IPS DF 4.7 (cell line): Measurements from ENCODE around the gene PAEP.

ENCODE experiments used
- DNase-seq: peaks from one replicate; pipeline ENCODE4 v3.0.0-alpha.2; 2013; ENCODE audit warnings: low spot score; ENCODE audit errors: extremely low read depth

PAEP gene

DNA sequence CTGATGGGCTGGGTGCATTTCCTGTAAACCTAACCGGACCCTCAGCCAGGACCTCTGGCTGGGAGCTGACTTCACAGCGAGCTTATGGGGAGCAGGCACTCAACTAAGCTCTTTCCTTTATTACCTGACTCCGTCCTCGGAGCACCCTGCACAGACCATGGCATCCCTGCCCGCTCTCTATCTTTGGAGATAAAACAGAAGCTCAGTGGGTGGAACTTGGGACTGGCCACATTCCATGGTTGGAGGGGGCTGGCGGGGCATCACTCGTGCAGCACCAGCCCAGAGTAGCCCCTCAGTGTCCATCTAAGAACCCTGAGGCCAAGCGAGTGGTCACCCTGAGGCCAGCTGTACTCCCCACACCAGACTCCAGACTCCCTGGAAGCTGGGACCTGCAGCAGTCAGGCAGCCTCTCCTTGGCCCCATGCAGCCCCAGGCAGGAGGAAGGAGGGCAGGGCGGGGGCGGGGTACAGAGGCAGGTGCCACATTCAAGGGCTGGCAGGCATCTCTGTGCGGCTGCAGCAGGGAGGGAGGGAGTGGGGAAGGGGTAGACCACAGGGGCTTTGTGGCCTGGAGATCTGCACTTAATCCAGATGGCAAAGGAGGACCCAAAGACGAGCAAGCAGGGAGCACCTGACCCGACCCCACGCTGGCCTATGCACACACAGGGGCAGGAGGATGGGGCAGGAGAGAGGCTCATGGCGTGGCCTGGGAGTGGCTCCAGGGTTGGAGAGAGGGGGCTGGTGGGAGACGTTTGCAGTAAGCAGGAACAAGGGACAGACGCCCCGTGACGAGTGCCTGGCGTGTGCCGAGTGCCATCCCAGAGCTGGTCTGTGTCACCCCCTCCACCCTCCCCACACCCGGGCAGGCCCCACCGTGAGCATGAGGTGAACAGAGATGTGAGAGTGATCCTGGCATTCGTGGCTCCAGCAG lies 51.7 kb downstream of the PAEP start:
- DNase-seq = no peak

DNA sequence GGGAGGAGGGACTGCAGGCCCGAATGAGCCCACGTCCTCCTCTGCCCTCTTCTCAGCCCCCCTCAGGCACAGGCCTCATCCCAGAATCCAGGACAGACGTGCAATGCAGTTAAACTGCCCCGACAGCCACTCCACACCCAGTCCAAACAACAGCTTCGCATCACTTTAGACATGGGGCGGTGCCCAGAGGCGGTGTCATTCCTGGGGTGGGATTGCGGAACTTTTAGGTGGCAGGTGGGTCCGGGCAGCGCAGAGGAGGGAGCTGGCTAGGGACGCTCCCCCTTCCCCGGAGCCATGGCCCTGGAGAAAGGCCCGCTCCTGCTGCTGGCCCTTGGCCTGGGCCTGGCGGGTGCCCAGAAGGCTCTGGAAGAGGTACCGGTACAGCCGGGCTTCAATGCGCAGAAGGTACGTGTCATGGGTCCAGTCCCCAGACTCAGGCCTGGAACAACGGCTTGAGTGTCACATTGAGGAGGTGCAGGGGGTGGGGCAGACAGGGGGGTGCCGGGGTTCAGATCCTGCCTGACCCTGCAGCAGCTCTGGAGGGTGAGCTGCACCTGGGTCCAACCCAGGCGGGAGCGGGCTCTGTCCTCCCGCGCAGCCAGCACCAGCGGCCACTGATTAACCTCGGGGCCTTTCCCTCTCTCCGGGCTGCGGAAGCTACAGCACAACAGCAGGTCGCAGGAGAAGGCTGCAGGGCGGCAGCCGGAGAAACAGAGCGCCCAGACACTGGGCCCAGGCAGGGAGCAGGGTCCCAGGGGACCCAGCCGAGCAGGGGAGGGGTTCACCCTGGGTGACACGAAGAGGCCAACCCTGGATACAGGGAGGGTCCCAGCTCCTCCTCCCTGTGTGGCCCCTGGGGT lies 52.6 kb downstream of the PAEP start:
- no peak for DNase-seq

DNA sequence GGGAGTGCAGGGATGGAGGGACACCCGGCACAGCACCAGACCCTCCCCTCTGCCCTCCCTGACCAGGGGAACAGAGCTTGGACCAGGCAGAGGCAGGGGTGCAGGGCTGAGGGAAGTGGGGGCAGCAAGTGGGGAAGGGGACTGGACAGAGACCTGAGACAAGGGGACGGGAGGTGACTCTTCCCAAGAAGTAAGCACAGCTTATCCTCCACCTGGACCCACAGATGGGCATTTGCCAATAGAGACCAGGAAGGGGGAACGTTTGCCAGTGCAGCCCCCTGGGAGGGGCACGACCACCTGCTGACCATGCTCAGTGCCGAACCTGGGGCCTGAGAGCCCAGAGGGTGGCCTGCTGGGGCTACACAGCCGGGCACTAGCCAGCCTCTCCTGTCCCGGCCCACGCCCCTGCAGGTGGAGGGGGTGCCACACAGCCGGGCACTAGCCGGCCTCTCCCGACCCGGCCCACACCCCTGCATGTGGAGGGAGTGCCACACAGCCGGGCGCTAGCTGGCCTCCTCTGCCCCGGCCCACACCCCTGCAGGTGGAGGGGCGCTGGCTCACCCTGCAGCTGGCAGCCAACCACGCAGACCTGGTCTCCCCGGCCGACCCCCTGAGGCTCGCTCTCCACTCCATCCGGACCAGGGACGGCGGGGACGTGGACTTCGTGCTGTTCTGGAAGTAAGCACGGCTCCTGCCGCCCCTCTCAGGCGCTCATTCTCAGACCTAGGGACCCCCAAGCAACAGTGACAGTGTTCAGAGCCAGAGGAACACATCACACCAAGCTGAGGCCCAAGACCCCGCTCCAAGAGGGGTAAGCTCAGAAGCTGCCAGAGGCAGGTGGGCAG lies 53.5 kb downstream of the PAEP start:
- DNase-seq = no peak

DNA sequence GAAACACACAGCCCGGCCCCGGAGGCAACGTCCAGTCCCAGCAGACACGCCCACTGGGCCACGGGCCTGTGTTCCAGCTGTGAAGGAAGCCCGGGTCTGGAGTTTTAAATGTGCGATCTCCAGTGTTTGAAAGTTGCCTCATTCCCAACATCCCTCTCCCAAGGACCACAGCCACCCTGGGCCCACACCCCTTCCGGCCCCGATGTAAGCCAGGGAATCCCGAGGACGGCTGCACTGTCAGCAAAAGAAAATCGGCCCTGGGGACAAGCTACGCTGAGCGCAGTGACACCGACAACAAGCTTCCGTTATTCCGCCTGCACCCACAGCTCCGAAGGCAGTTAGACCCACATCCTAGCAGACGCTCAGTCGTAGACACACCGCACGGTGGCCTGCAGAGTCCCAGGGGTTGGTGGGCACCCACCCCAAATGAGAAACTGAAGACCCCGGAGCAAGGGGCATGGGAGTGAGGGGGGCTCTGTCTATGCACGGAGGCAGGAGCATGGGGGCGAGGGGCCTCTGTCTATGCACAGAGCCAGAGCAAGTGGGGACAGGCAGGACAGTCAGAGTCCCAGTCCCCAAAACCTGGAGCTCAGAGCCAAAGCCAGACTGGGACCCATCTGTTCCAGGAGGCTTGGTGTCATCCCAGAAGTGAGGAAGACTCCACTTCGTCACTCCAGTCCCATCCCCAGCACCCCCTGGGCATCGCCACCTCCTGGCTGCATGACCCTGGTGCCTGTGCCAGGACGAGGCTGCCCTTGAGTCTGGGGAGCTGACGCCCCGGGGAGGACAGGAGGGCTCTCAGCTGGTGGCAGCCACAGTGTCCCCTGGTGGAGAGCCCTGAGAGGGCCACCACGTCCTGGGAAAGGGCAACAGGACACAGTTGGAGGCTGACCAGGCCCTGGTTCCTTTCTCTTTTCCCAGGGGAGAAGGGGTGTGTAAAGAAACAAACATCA lies 54.4 kb downstream of the PAEP start:
- no peak for DNase-seq
